ENCODE data around the gene ITGB4.

DNA sequence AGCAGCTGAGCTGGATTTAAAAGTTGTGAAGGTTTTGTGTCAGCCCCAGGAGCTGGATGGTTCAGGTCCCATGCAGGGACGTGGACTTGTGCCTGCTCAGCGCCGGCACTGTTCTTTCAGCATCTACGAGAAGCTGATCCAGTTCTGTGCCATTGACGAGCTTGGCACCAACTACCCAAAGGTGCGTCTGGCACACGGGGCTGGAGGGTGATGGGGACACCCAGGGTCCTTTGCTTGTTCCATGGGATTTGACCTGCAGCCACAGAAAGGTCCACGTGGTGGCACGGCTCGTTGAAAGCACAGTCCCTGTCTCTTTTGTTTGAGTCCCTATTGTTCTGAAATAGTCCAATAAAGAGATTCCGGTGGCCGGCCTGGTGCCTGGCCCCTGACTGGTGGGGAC lies 18.1 kb upstream of the ITGB4 start:
- TF ChIP-seq, protein P1, sequence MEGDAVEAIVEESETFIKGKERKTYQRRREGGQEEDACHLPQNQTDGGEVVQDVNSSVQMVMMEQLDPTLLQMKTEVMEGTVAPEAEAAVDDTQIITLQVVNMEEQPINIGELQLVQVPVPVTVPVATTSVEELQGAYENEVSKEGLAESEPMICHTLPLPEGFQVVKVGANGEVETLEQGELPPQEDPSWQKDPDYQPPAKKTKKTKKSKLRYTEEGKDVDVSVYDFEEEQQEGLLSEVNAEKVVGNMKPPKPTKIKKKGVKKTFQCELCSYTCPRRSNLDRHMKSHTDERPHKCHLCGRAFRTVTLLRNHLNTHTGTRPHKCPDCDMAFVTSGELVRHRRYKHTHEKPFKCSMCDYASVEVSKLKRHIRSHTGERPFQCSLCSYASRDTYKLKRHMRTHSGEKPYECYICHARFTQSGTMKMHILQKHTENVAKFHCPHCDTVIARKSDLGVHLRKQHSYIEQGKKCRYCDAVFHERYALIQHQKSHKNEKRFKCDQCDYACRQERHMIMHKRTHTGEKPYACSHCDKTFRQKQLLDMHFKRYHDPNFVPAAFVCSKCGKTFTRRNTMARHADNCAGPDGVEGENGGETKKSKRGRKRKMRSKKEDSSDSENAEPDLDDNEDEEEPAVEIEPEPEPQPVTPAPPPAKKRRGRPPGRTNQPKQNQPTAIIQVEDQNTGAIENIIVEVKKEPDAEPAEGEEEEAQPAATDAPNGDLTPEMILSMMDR (conservative IDR thresholded peaks at IDR 0.05; ENCODE audit: low read depth in 2 of 2): no peak
- TF ChIP-seq EZH2phosphoT487 (IDR thresholded peaks at IDR 0.05; ENCODE audit: unreplicated experiment): no peak

Measured in GM23338 (cell line).